Measurements from ENCODE around the gene RAD51C.

Gene RAD51C

DNA sequence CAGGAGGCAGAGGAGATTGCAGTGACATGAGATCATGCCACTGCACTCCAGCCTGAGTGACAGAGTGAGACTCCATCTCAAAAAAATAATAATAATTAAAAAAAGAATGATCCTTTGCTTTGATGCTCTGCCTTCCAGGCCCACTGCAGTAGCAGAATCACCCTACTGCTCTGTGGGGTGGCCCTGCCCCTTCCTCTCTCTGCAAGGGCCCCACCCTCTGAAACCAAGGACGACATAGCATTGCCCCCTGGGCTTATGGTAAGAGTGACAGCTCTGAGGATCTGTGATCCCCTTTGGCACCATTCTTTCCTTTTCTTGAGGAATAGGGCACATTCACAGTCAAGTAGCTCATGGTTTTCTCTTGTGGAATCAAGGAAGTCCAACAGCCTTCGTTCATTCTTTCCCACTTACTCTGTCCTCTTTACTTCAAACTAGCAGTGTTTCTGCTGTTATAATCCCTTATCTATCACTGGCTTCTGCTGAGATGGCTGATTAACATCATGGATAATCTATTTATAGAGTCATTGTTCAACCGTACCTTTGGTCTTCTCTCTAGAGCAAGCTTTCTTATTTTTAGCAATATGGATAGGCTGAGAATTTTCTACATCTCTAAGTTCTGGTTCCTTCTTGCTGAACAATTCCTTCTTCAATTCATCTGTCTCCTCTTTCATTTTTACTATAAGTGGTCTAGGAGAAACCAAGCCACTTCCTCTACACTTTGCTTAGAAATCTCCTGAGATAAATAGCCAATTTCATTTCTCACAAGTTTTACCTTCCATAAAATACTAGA, 14.1 kb downstream of the RAD51C start:
- Histone ChIP-seq H4K20me1 (no peaks in the 10 kb centered on the region), H3K4me2 (peak overlapping the region in 5 of 11 experiments; percentile 3 to 48 (median 39); a peak in 6 of 22 replicates), H3K4me3 (no peak overlapping the region), H3K9me3 (replicated peaks in 1 of 11) (no peaks in the 10 kb centered on the region), H3K4me1 (peaks cover 0 to 13% (median 8%) of the 10 kb centered on the region in 10 experiments; a peak in 15 of 20 replicates), H3K36me3 (peaks cover 59 to 94% (median 83%) of the 10 kb centered on the region in 11 experiments), H3K9ac (peak overlapping the region in 1 of 11 experiments; percentile 28; a peak in 1 of 22 replicates), H3K27me3 (no peaks in the 10 kb centered on the region), H3K27ac (peak overlapping the region in 1 of 11 experiments; percentile 14; a peak in 1 of 22 replicates)
- TF ChIP-seq Cebpa-rat (IDR thresholded peaks at IDR 0.05), result no peak

- no peak overlapping the region for H3K4me3 ChIP-seq
- no peaks in the 10 kb centered on the region for H4K20me1 ChIP-seq
- H3K27me3 ChIP-seq, result no peaks in the 10 kb centered on the region
- H3K27ac ChIP-seq, result no peak overlapping the region
- no peaks in the 10 kb centered on the region for H3K9me3 ChIP-seq (replicated peaks in 1 of 11)
- no peak overlapping the region for H3K4me2 ChIP-seq
- no peak for TF ChIP-seq Cebpa-rat (IDR thresholded peaks at IDR 0.05)
- H3K36me3 ChIP-seq, result peaks cover 45 to 97% (median 84%) of the 10 kb centered on the region in 11 experiments
- H3K4me1 ChIP-seq, result peaks cover 0 to 10% (median 8%) of the 10 kb centered on the region in 10 experiments; a peak in 15 of 20 replicates
- H3K9ac ChIP-seq, result no peak overlapping the region
These were observed 18.6 kb downstream of the RAD51C start for GRCh38 chr17:58710948-58711552.

DNA sequence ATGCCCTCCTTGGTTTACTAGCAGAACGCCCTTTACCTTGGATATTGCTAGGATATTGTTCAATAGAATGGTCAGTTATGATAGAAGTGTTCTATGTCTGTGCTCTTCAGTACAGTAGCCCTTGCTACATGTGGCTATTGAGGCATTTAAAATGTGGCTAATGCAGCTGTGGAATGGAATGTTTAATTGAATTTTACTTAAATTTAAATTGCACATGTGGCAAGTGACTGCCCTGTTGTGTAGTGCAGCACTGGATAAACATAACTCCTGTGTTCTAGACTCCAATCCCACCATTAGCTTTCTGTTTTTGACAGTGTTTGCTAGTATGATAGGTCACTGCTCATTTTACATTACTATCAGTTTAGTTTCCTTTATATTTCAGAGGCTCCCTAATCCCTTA, 29.9 kb downstream of the RAD51C start:
- Histone ChIP-seq H3K27me3 (no peaks in the 10 kb centered on the region), H3K36me3 (peaks cover 70 to 93% (median 86%) of the 10 kb centered on the region in 11 experiments), H4K20me1 (no peaks in the 10 kb centered on the region), H3K27ac (no peak overlapping the region), H3K4me1 (no peaks in the 10 kb centered on the region), H3K4me2 (no peak overlapping the region), H3K4me3 (no peak overlapping the region), H3K9ac (no peak overlapping the region), H3K9me3 (replicated peaks in 1 of 11) (no peaks in the 10 kb centered on the region)
- no peak for TF ChIP-seq Cebpa-rat (IDR thresholded peaks at IDR 0.05)

DNA sequence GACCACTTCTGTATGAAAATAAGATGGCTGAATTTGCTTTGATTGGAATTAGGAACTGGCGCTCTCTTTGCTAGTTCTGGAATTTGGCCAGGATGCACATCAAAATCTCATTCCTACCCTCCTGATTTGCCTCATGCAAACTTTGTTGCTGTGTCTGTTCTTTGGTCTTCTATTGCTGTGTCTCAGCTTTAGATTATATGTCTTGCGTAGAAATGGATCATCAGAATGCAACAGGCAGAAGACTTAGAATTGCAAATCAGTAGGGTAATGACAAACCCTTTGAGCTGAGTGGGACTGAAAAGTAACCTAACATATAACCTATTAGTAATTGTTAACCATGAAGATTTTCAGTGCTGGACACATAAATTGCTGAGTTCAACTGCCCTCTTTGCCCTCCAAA, 30.3 kb downstream of the RAD51C start:
- Histone ChIP-seq H4K20me1 (no peaks in the 10 kb centered on the region), H3K9ac (no peak overlapping the region), H3K4me1 (no peaks in the 10 kb centered on the region), H3K36me3 (peaks cover 68 to 92% (median 87%) of the 10 kb centered on the region in 11 experiments), H3K9me3 (replicated peaks in 1 of 11) (no peaks in the 10 kb centered on the region), H3K4me3 (no peak overlapping the region), H3K27me3 (no peaks in the 10 kb centered on the region), H3K27ac (no peak overlapping the region), H3K4me2 (no peak overlapping the region)
- no peak for TF ChIP-seq Cebpa-rat (IDR thresholded peaks at IDR 0.05)

DNA sequence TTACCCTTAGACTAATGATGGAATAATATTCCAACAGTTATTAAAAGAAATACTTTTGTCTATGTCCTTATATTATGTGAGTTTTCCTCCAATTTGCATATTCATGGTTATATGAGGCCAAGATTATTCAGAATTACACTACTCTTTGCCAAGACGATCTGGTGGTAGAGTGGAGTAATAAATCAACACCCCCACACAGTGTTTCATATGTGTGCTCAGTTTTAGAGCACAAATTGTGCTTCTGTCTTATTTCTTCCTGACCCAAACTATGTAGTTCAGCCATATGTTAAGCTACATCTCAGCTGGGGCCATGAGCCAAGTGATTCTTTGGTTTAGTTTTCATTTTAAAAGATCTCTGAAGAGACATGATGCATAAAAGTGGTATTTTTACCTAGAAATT, 36.4 kb downstream of the RAD51C start:
- no peak overlapping the region for H3K27ac ChIP-seq
- H3K9ac ChIP-seq, result no peak overlapping the region
- H3K36me3 ChIP-seq, result peaks cover 35 to 86% (median 68%) of the 10 kb centered on the region in 11 experiments
- H3K9me3 ChIP-seq (replicated peaks in 1 of 11), result no peaks in the 10 kb centered on the region
- H3K4me1 ChIP-seq, result no peaks in the 10 kb centered on the region
- no peak overlapping the region for H3K4me3 ChIP-seq
- no peak for TF ChIP-seq Cebpa-rat (IDR thresholded peaks at IDR 0.05)
- H3K4me2 ChIP-seq, result no peak overlapping the region
- H4K20me1 ChIP-seq, result no peaks in the 10 kb centered on the region; a peak in 1 of 22 replicates
- H3K27me3 ChIP-seq, result no peaks in the 10 kb centered on the region

- H3K27me3 ChIP-seq, result no peaks in the 10 kb centered on the region
- no peaks in the 10 kb centered on the region for H3K9me3 ChIP-seq (replicated peaks in 1 of 11)
- no peak overlapping the region for H3K27ac ChIP-seq
- no peak overlapping the region for H3K4me3 ChIP-seq
- no peaks in the 10 kb centered on the region; a peak in 1 of 22 replicates for H4K20me1 ChIP-seq
- no peak for TF ChIP-seq Cebpa-rat (IDR thresholded peaks at IDR 0.05)
- no peak overlapping the region for H3K9ac ChIP-seq
- H3K4me2 ChIP-seq, result no peak overlapping the region
- no peaks in the 10 kb centered on the region for H3K4me1 ChIP-seq
- peaks cover 28 to 86% (median 69%) of the 10 kb centered on the region in 11 experiments for H3K36me3 ChIP-seq
These were observed 38.5 kb downstream of the RAD51C start for GRCh38 chr17:58730937-58731336.

GRCh38 chr17:58734040-58734439, 41.6 kb downstream of the RAD51C start:
- no peak for TF ChIP-seq Cebpa-rat (IDR thresholded peaks at IDR 0.05)
- no peak overlapping the region for H3K27ac ChIP-seq
- H3K36me3 ChIP-seq, result peaks cover 27 to 72% (median 58%) of the 10 kb centered on the region in 11 experiments
- H3K4me2 ChIP-seq, result no peak overlapping the region
- no peak overlapping the region for H3K4me3 ChIP-seq
- no peaks in the 10 kb centered on the region for H3K9me3 ChIP-seq (replicated peaks in 1 of 11)
- no peaks in the 10 kb centered on the region for H3K27me3 ChIP-seq
- H4K20me1 ChIP-seq, result no peaks in the 10 kb centered on the region; a peak in 1 of 22 replicates
- H3K4me1 ChIP-seq, result no peaks in the 10 kb centered on the region
- no peak overlapping the region for H3K9ac ChIP-seq

GRCh38 chr17:58734811-58735210, 42.4 kb downstream of the RAD51C start:
- H3K4me2 ChIP-seq, result no peak overlapping the region
- no peaks in the 10 kb centered on the region for H3K9me3 ChIP-seq (replicated peaks in 1 of 11)
- H3K36me3 ChIP-seq, result peaks cover 20 to 65% (median 50%) of the 10 kb centered on the region in 11 experiments
- no peak overlapping the region for H3K4me3 ChIP-seq
- no peaks in the 10 kb centered on the region for H3K4me1 ChIP-seq
- no peak for TF ChIP-seq Cebpa-rat (IDR thresholded peaks at IDR 0.05)
- H3K27me3 ChIP-seq, result no peaks in the 10 kb centered on the region
- H4K20me1 ChIP-seq, result no peaks in the 10 kb centered on the region; a peak in 1 of 22 replicates
- no peak overlapping the region for H3K9ac ChIP-seq
- no peak overlapping the region for H3K27ac ChIP-seq

DNA sequence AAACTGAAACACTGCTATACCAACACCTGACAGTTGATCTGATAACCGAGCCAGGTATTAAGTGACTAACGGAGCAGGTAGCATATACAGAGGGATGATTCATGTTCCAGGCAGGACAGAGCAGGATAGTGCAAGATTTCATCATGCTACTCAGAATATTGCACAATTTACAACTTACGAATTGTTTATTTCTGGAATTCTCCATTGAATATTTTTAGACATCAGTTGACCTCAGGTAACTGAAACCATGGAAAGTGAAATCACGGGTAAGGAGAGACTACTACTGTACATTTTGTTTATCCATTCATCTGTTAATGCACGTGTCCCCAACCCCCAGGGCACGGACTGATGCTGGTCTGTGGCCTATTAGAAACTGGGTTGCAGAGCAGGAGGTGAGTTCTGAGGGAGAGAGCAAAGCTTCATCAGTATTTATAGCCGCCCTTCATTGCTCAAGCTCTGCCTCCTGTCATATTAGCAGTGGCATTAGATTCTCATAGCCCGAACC, 48.8 kb downstream of the RAD51C start:
- no peaks in the 10 kb centered on the region for H4K20me1 ChIP-seq
- no peak; a peak in 2 of 22 replicates for TF ChIP-seq Cebpa-rat (IDR thresholded peaks at IDR 0.05)
- no peak overlapping the region for H3K4me3 ChIP-seq
- no peaks in the 10 kb centered on the region for H3K9me3 ChIP-seq (replicated peaks in 1 of 11)
- peaks cover 0 to 4% (median 0%) of the 10 kb centered on the region in 11 experiments; a peak in 1 of 22 replicates for H3K36me3 ChIP-seq
- H3K27ac ChIP-seq, result no peak overlapping the region
- no peak overlapping the region for H3K9ac ChIP-seq
- no peak overlapping the region for H3K4me2 ChIP-seq
- H3K27me3 ChIP-seq, result no peaks in the 10 kb centered on the region
- H3K4me1 ChIP-seq, result no peaks in the 10 kb centered on the region

Data from BLaER1 treated with 17β-estradiol and CSF1 and Interleukin-3, amounts not matched to agents 10 nM and 100 nM (cell line).